IMR-90 (cell line): ENCODE results near the gene ETS1. TPM values are rescaled to one million over a fixed set of nuclear protein-coding genes. Genes with fewer than 3 reads are reported as not detected.
A peak's percentile ranks its signal among the peaks of the same experiment; 100 is the strongest.

ENCODE experiments used
- ATAC-seq: fragments of 200-7000 bp; cut with Tn5 transposase; 2 replicates; pipeline ENCODE4 v1.9.1; 2020; ENCODE audit warnings: low read depth, mild to moderate bottlenecking, moderate library complexity
- BruUV-seq: library from RNA; stranded (reverse); fragments of 400-500 nt; replicated peaks from 2 replicates; lab custom pipeline; 2021; lab: Mats Ljungman, UMichigan
- CTCF ChIA-PET: fragments of 300-600 bp; formaldehyde crosslinking; extraction: SDS; loops from one replicate; lab custom pipeline; 2021; ENCODE audit warnings: antibody characterized with exemption; lab: Yijun Ruan, JAX
- POLR2A ChIA-PET: fragments of 300-600 bp; sonication (Branson Sonifier 250); formaldehyde crosslinking; loops from one replicate; lab custom pipeline; 2022; ENCODE audit warnings: antibody characterized with exemption; ENCODE audit not compliant: unreplicated experiment; lab: Charles Lee
- DNase-seq: peaks from one replicate; pipeline ENCODE4 v3.0.0; 2013
- H2AFZ ChIP-seq: replicated peaks from 2 replicates; pipeline ENCODE3; 2013; ENCODE audit warnings: low read length, mild to moderate bottlenecking; ENCODE audit not compliant: poor library complexity
- H2AK5ac ChIP-seq: 2 replicates; pipeline ENCODE4 v1.6.1; 2013; ENCODE audit warnings: low read depth, low read length, inconsistent platforms
- H2AK9ac ChIP-seq: replicated peaks from 2 replicates; pipeline ENCODE3; 2013; ENCODE audit warnings: mild to moderate bottlenecking, low read depth, low read length, moderate library complexity; ENCODE audit not compliant: poor library complexity
- H2BK120ac ChIP-seq: 2 replicates; pipeline ENCODE4 v1.6.1; 2013; ENCODE audit warnings: low read depth, low read length, inconsistent platforms
- H2BK15ac ChIP-seq: 3 replicates; pipeline ENCODE4 v1.6.1; 2013; ENCODE audit warnings: low read depth, low read length, inconsistent platforms
- H2BK20ac ChIP-seq: 2 replicates; pipeline ENCODE4 v1.6.1; 2013; ENCODE audit warnings: low read depth, mild to moderate bottlenecking, inconsistent platforms, low read length, moderate library complexity
- H2BK5ac ChIP-seq: 2 replicates; pipeline ENCODE4 v1.6.1; 2013; ENCODE audit warnings: mild to moderate bottlenecking, low read depth, low read length, inconsistent platforms; ENCODE audit not compliant: poor library complexity, severe bottlenecking
- H3K14ac ChIP-seq: replicated peaks from 2 replicates; pipeline ENCODE4 v1.6.1; 2013; ENCODE audit warnings: low read depth, low read length, inconsistent platforms
- H3K18ac ChIP-seq: 2 replicates; pipeline ENCODE4 v1.6.1; 2013; ENCODE audit warnings: low read depth, low read length, control low read depth
- H3K23ac ChIP-seq: 2 replicates; pipeline ENCODE4 v1.6.1; 2013; ENCODE audit warnings: low read depth, low read length, inconsistent platforms
- H3K27ac ChIP-seq: 2 replicates; pipeline ENCODE4 v1.5.1; 2013; ENCODE audit warnings: mild to moderate bottlenecking, control low read depth, low read length; ENCODE audit not compliant: insufficient read depth
- H3K27me3 ChIP-seq: 2 replicates; pipeline ENCODE4 v1.6.1; 2013; ENCODE audit warnings: low read length; ENCODE audit not compliant: control insufficient read depth, insufficient read depth
- H3K36me3 ChIP-seq: 2 replicates; pipeline ENCODE4 v1.6.1; 2013; ENCODE audit warnings: low read length, mixed read lengths; ENCODE audit not compliant: control insufficient read depth, insufficient read depth
- H3K4ac ChIP-seq: 2 replicates; pipeline ENCODE4 v1.6.1; 2013; ENCODE audit warnings: low read depth, low read length, inconsistent platforms
- H3K4me1 ChIP-seq: 2 replicates; pipeline ENCODE4 v1.6.1; 2013; ENCODE audit warnings: low read length, mixed read lengths; ENCODE audit not compliant: control insufficient read depth, insufficient read depth
- H3K4me2 ChIP-seq: 2 replicates; pipeline ENCODE4 v1.6.1; 2013; ENCODE audit warnings: low read depth, mild to moderate bottlenecking, control low read depth, low read length, moderate library complexity
- H3K4me3 ChIP-seq: 2 replicates; pipeline ENCODE4 v1.5.1; 2013; ENCODE audit warnings: low read depth, mild to moderate bottlenecking, control low read depth, low read length, moderate library complexity; ENCODE audit not compliant: insufficient read depth
- H3K56ac ChIP-seq: 2 replicates; pipeline ENCODE4 v1.6.1; 2013; ENCODE audit warnings: low read length, inconsistent platforms; ENCODE audit not compliant: insufficient read depth; ENCODE audit errors: extremely low read depth
- H3K79me1 ChIP-seq, 2 experiments: 2 replicates each; pipeline ENCODE4 v1.6.1; 2013; ENCODE audit warnings: low read length in 2 of 2, inconsistent platforms in 1 of 2, low read depth in 1 of 2
- H3K9ac ChIP-seq: 2 replicates; pipeline ENCODE4 v1.6.1; 2013; ENCODE audit warnings: low read depth, low read length, control low read depth
- H3K9me1 ChIP-seq: 2 replicates; pipeline ENCODE4 v1.6.1; 2013; ENCODE audit warnings: low read length, inconsistent platforms; ENCODE audit not compliant: insufficient read depth
- H3K9me3 ChIP-seq: 2 replicates; pipeline ENCODE4 v1.6.1; 2013; ENCODE audit warnings: low read length; ENCODE audit not compliant: control insufficient read depth, insufficient read depth
- H4K20me1 ChIP-seq: 2 replicates; pipeline ENCODE4 v1.6.1; 2013; ENCODE audit warnings: low read length, inconsistent platforms; ENCODE audit not compliant: insufficient read depth
- H4K5ac ChIP-seq: 2 replicates; pipeline ENCODE4 v1.6.1; 2013; ENCODE audit warnings: mild to moderate bottlenecking, low read depth, low read length, control low read depth
- H4K8ac ChIP-seq, 2 experiments: 2 replicates each; pipeline ENCODE4 v1.6.1; 2013; ENCODE audit warnings: low read depth in 2 of 2, low read length in 2 of 2, control low read depth in 1 of 2, inconsistent platforms in 1 of 2
- H4K91ac ChIP-seq: 2 replicates; pipeline ENCODE4 v1.6.1; 2013; ENCODE audit warnings: low read depth, low read length, inconsistent platforms; ENCODE audit not compliant: insufficient read depth
- BHLHE40 ChIP-seq: fragments of 150-350 bp; IDR thresholded peaks from 2 replicates; pipeline ENCODE4 v1.6.1; 2016; ENCODE audit warnings: mild to moderate bottlenecking, low read depth, low read length
- CTCF ChIP-seq: conservative IDR thresholded peaks from 2 replicates; pipeline ENCODE4 v1.5.1; 2012; ENCODE audit warnings: mild to moderate bottlenecking, low read depth, low read length, improper control_type of control experiment
- FOS ChIP-seq: fragments of 150-350 bp; IDR thresholded peaks from 2 replicates; pipeline ENCODE4 v1.6.1; 2016; ENCODE audit warnings: low read depth, low read length
- MAZ ChIP-seq: IDR thresholded peaks from 2 replicates; pipeline ENCODE4 v1.6.1; 2012; ENCODE audit warnings: low read depth, mild to moderate bottlenecking, low read length, improper control_type of control experiment, moderate library complexity, borderline replicate concordance
- NFE2L2 ChIP-seq: fragments of 150-350 bp; IDR thresholded peaks from 2 replicates; pipeline ENCODE4 v1.6.1; 2016; ENCODE audit warnings: low read depth, mild to moderate bottlenecking, low read length
- POLR2A ChIP-seq: IDR thresholded peaks from 2 replicates; pipeline ENCODE4 v1.6.1; 2012; ENCODE audit warnings: mild to moderate bottlenecking, low read depth, low read length
- RAD21 ChIP-seq: IDR thresholded peaks from 2 replicates; pipeline ENCODE4 v1.6.1; 2012; ENCODE audit warnings: low read length, improper control_type of control experiment
- RFX5 ChIP-seq: IDR thresholded peaks from 2 replicates; pipeline ENCODE4 v1.8.0; 2012; ENCODE audit warnings: low read depth, mild to moderate bottlenecking, low read length, moderate library complexity
- USF2 ChIP-seq: fragments of 150-350 bp; IDR thresholded peaks from 2 replicates; pipeline ENCODE4 v1.6.1; 2017; ENCODE audit warnings: mild to moderate bottlenecking, antibody characterized with exemption, low read length, low read depth
- WGBS, 2 experiments: methylation state at CpG; one replicate each; pipeline versions ENCODE4 v1.1.5 to v1.1.7; 2013; ENCODE audit warnings: missing lambda C conversion rate in 2 of 2; ENCODE audit not compliant: insufficient read length in 1 of 2; ENCODE audit errors: extremely low coverage in 2 of 2; 5-methylcytosine and 5-hydroxymethylcytosine counted together
- dilution Hi-C: fragments of 300-500 bp; cut with HindIII; formaldehyde crosslinking; loops from one replicate; pipeline ENCODE4 v1.14.3; 2018; ENCODE audit warnings: low sequenced_read_pairs; ENCODE audit not compliant: unreplicated experiment
- in situ Hi-C: fragments of 300-500 bp; cut with MboI; formaldehyde crosslinking; loops from 3 replicates; pipeline ENCODE4 v1.14.3; 2019; ENCODE audit warnings: low sequenced_read_pairs, inconsistent platforms, mixed read lengths
- intact Hi-C: fragments of 100-400 bp; cut with micrococcal nuclease; formaldehyde crosslinking; loops from 2 replicates; pipeline ENCODE4 v1.10.0; 2022
- polyA plus RNA-seq, 3 experiments: library from polyadenylated mRNA; depleted of rRNA; stranded (reverse); fragments of >200 nt; gene quantifications; 2 replicates each; pipeline ENCODE4 v1.2.3, GENCODE V29; 2012; ENCODE audit warnings: low replicate concordance in 1 of 3
- total RNA-seq: library from RNA; depleted of rRNA; stranded (reverse); fragments of >200 nt; gene quantifications from 2 replicates; pipeline ENCODE4 v1.2.3, GENCODE V29; 2012

Gene ETS1
- total and polyA plus RNA-seq, 2 of the 4 experiments (the other 2 are of a cell fraction) = 41.2 to 56.3 TPM

- H3K18ac ChIP-seq = no peak overlapping the region
- H3K79me1 ChIP-seq = peaks cover 0 to 54% of the 10 kb centered on the region in 2 experiments; a peak in 2 of 4 replicates
- DNase-seq (no peak), ATAC-seq (no peak)
- H4K5ac ChIP-seq = no peak overlapping the region
- H3K4me1 ChIP-seq = peaks cover 34% of the 10 kb centered on the region
- TF ChIP-seq CTCF (no peak), RAD21 (no peak), BHLHE40 (no peak), USF2 (no peak), POLR2A (no peak), FOS (no peak), MAZ (no peak), NFE2L2 (no peak), RFX5 (no peak)
- H3K27me3 ChIP-seq = no peaks in the 10 kb centered on the region
- WGBS, 2 experiments = 81 to 100% methylated on average over 1 to 4 of the region's 6 CpGs
- intact Hi-C loops (loop anchor here (5.0 kb wide), 1 partner anchor 108 kb away; no protein-coding TSS in a partner anchor), dilution Hi-C loops (no loop called here), in situ Hi-C loops (loop anchor here (25.0 kb wide), 1 partner anchor 478 kb away; no protein-coding TSS in a partner anchor)
- H4K91ac ChIP-seq = no peak overlapping the region
- H2AFZ ChIP-seq = no peak overlapping the region
- no peak overlapping the region for H2BK5ac ChIP-seq
- ChIA-PET POLR2A (no interaction called here), CTCF (no interaction called here)
- no peak overlapping the region for H3K56ac ChIP-seq
- peak overlapping the region; percentile 24; the same call in 1 of the 2 replicates for H3K4me2 ChIP-seq
- H3K23ac ChIP-seq = no peak overlapping the region
- H3K27ac ChIP-seq = no peak overlapping the region
- no peaks in the 10 kb centered on the region for H3K9me3 ChIP-seq
- BruUV-seq = no TSS peak
- peaks cover 30% of the 10 kb centered on the region for H3K9me1 ChIP-seq
- H2AK9ac ChIP-seq = no peak overlapping the region
- peaks cover 6% of the 10 kb centered on the region for H3K36me3 ChIP-seq
- H2BK15ac ChIP-seq = no peak overlapping the region
- no peak overlapping the region for H2BK120ac ChIP-seq
- H2AK5ac ChIP-seq = no peak overlapping the region
- peaks cover 95% of the 10 kb centered on the region for H4K20me1 ChIP-seq
- H3K4ac ChIP-seq = no peak overlapping the region
- 0 out of 2 replicates have a peak overlapping the region, but pooled peaks have one; percentile 2 for H3K14ac ChIP-seq
- H3K9ac ChIP-seq = no peak overlapping the region
- H3K4me3 ChIP-seq = no peak overlapping the region
- no peak overlapping the region for H4K8ac ChIP-seq
- H2BK20ac ChIP-seq = no peak overlapping the region
Observed at GRCh38 chr11:128515086-128515485, 72.3 kb downstream of the ETS1 start.
